Measurements from ENCODE around the gene PSMG3.

The PSMG3 gene

DNA sequence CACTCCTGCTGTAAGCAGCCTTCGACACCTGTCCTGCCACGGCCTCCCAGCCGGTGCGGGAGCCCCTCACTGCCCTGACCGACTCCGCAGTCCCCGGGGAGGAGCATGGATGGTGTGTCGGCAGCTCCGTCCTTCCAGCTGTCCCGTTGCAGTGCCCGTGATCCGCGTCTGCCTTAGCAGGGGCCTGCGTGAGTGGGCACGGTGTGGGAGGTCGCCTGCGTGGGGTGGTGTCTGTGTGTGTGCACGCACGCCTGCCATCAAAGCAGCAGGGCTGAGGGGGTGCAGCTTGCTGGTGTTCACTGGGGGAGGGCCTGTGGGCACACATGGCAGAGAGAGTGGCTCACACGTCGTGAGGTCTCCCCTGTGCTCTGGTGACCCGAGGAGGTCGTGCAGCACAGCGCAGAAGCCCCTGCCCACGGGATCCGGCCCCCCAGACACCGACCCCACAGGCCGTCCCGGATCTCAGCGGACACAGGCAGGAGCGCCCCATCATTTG is 29.0 kb downstream of the PSMG3 start:
- TF ChIP-seq, protein P1, sequence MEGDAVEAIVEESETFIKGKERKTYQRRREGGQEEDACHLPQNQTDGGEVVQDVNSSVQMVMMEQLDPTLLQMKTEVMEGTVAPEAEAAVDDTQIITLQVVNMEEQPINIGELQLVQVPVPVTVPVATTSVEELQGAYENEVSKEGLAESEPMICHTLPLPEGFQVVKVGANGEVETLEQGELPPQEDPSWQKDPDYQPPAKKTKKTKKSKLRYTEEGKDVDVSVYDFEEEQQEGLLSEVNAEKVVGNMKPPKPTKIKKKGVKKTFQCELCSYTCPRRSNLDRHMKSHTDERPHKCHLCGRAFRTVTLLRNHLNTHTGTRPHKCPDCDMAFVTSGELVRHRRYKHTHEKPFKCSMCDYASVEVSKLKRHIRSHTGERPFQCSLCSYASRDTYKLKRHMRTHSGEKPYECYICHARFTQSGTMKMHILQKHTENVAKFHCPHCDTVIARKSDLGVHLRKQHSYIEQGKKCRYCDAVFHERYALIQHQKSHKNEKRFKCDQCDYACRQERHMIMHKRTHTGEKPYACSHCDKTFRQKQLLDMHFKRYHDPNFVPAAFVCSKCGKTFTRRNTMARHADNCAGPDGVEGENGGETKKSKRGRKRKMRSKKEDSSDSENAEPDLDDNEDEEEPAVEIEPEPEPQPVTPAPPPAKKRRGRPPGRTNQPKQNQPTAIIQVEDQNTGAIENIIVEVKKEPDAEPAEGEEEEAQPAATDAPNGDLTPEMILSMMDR (IDR thresholded peaks at IDR 0.05), result no peak
- H3K4me2 ChIP-seq (ENCODE audit: low read length), result no peak overlapping the region
- H3K4me1 ChIP-seq, result peaks cover 10% of the 10 kb centered on the region
- no peak overlapping the region for H3K9ac ChIP-seq
- H3K36me3 ChIP-seq (ENCODE audit: control insufficient read depth, insufficient read depth, low read length), result no peaks in the 10 kb centered on the region
- no peaks in the 10 kb centered on the region for H3K27me3 ChIP-seq (ENCODE audit: control insufficient read depth, insufficient read depth, low read length)
- H3K9me3 ChIP-seq (ENCODE audit: control insufficient read depth, low read length), result no peaks in the 10 kb centered on the region
- H3K79me2 ChIP-seq, result peaks cover 5% of the 10 kb centered on the region
- no peak overlapping the region for H3K27ac ChIP-seq
- H3K4me3 ChIP-seq (ENCODE audit: low read depth, low read length), result no peak overlapping the region
- H2AFZ ChIP-seq, result no peak overlapping the region

DNA sequence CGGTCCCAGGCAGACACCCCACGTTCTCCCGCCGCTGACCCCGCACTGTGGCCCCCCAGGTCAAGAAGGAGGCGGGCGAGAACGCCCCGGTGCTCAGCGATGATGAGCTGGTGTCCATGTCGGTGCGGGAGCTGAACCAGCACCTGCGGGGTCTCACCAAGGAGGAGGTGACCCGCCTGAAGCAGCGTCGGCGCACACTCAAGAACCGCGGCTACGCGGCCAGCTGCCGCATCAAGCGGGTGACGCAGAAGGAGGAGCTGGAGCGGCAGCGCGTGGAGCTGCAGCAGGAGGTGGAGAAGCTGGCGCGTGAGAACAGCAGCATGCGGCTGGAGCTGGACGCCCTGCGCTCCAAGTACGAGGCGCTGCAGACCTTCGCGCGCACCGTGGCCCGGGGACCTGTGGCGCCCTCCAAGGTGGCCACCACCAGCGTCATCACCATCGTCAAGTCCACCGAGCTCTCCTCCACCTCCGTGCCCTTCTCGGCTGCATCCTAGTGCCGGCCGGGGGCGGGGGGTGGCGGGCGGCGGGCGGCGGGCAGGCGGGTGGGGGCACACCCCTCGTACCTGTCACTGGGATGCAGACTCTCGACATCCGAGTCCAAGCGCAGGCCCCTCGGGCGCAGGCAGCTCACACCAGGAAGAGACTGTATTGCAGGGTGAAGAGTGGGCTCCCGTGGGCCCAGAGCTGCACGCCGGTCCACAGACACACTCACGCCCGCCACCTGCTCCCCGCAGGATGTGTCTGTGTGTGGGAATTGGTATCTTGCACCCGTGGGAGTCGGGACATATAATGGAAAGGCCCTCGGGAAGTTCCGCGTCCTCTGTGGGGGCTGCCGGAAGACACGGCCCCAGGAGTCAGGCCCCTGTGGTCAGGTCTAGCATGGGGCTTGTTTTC is 29.7 kb downstream of the PSMG3 start:
- Histone ChIP-seq H3K4me3 (ENCODE audit: low read depth, low read length) (no peak overlapping the region), H3K36me3 (ENCODE audit: control insufficient read depth, insufficient read depth, low read length) (no peaks in the 10 kb centered on the region), H2AFZ (no peak overlapping the region), H3K79me2 (peaks cover 5% of the 10 kb centered on the region), H3K4me1 (peaks cover 10% of the 10 kb centered on the region), H3K9ac (no peak overlapping the region), H3K27ac (no peak overlapping the region), H3K9me3 (ENCODE audit: control insufficient read depth, low read length) (no peaks in the 10 kb centered on the region), H3K27me3 (ENCODE audit: control insufficient read depth, insufficient read depth, low read length) (no peaks in the 10 kb centered on the region), H3K4me2 (ENCODE audit: low read length) (no peak overlapping the region)
- TF ChIP-seq, protein P1 (IDR thresholded peaks at IDR 0.05), result no peak

DNA sequence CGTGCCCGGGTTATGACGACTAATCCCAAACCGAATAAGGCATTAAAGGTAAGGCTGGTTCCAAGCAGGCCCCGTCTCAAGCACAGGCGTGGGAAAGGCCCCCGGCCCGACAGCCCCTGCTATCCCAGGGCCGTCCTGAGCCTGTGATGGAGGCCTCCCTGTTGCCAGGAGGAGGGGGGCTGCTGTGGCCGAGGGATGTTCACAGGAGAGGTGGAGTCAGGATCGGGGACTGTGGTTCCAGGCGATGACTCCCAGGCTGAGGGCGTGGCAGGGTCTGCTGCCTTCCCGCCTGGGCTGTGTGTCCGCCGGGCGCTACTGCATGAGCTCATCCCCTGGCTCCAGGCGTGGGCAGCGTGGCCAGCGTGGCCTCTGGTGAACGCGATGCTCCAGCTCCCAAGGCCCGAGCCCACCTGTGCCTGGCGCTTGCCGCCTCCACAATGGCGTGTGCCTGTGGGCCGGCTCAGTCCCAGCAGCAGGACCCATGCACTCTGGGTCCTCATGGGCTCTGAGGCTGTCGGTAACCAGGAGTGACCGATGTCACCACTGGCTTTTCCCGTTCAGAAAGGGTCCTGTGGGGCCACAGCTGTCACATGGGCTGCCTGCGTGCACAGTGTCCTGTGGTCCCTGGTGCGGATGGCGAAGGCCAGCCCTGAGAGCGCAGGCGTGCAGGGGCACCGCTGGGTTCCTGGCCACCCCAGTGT is 30.5 kb downstream of the PSMG3 start:
- Histone ChIP-seq H3K4me3 (ENCODE audit: low read depth, low read length) (no peak overlapping the region), H3K4me2 (ENCODE audit: low read length) (no peak overlapping the region), H3K36me3 (ENCODE audit: control insufficient read depth, insufficient read depth, low read length) (no peaks in the 10 kb centered on the region), H2AFZ (no peak overlapping the region), H3K79me2 (peaks cover 5% of the 10 kb centered on the region), H3K9me3 (ENCODE audit: control insufficient read depth, low read length) (no peaks in the 10 kb centered on the region), H3K27ac (no peak overlapping the region), H3K4me1 (peaks cover 10% of the 10 kb centered on the region), H3K9ac (no peak overlapping the region), H3K27me3 (ENCODE audit: control insufficient read depth, insufficient read depth, low read length) (no peaks in the 10 kb centered on the region)
- TF ChIP-seq, protein P1 (IDR thresholded peaks at IDR 0.05), result no peak

DNA sequence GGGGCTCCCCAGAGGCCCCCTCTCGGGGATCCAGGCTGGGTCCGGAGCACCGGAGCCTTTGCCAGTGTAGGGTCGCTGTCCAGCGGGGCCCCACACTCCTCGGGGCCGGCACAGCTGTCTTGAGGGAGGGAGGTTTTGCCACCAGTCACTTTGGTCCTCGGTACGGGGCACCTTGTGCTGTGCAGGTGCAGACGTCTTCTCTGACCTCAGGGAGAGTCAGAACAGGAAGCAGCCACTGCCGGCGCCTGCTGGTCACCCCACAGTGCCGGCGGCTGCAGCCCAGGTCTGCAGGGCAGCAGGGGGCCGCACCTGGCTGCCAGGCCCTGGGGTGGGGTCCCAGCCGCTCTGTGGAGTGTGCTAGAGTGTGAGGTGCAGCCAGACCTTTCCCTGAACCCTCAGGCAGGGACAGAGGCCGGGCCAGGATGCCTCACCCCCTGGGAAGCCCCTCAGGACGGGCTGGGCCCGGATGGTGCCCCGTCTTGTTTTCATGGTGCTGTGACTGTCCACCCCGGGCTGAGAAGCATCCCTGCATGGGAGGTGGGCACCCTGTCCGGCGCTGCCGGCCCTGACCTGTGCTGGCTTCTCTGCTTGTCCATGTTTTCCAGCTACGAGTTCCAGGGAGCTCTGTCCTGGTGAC is 31.2 kb downstream of the PSMG3 start:
- H3K79me2 ChIP-seq, result peaks cover 5% of the 10 kb centered on the region
- H3K4me2 ChIP-seq (ENCODE audit: low read length), result no peak overlapping the region
- peak overlapping the region; percentile 96 for H3K27ac ChIP-seq
- TF ChIP-seq, protein P1 (IDR thresholded peaks at IDR 0.05), result no peak
- H3K9me3 ChIP-seq (ENCODE audit: control insufficient read depth, low read length), result no peaks in the 10 kb centered on the region
- H3K4me1 ChIP-seq, result peaks cover 10% of the 10 kb centered on the region
- H3K27me3 ChIP-seq (ENCODE audit: control insufficient read depth, insufficient read depth, low read length), result no peaks in the 10 kb centered on the region
- no peak overlapping the region for H3K9ac ChIP-seq
- H2AFZ ChIP-seq, result no peak overlapping the region
- no peaks in the 10 kb centered on the region for H3K36me3 ChIP-seq (ENCODE audit: control insufficient read depth, insufficient read depth, low read length)
- no peak overlapping the region for H3K4me3 ChIP-seq (ENCODE audit: low read depth, low read length)
